ENCODE data around the gene CCDC9. TPM values are rescaled to one million over a fixed set of nuclear protein-coding genes. Genes with fewer than 3 reads are reported as not detected.

Gene CCDC9
- total and polyA plus RNA-seq, 2 of the 13 experiments (the other 11 are each of a cell fraction or from before 2014, with no cell fraction given), result 2.9 to 6.3 TPM

GRCh38 chr19:47247308-47247990 lies 8.9 kb upstream of the CCDC9 start (continued):
- TF ChIP-seq ZNF503 (CRISPR knock-in tag; IDR thresholded peaks at IDR 0.05) (no peak), SALL1 (CRISPR knock-in tag; IDR thresholded peaks at IDR 0.05) (peak; percentile 25; the same call in 1 of the 2 replicates), ZNF790 (CRISPR knock-in tag; IDR thresholded peaks at IDR 0.05; ENCODE audit: borderline replicate concordance) (no peak), ZNF3 (CRISPR knock-in tag; IDR thresholded peaks at IDR 0.05) (peak; percentile 100), RNF219 (CRISPR knock-in tag; IDR thresholded peaks at IDR 0.05) (no peak), KDM1A (CRISPR knock-in tag; IDR thresholded peaks at IDR 0.05) (peak; percentile 20; the same call in 1 of the 2 replicates), ZNF460 (CRISPR knock-in tag; IDR thresholded peaks at IDR 0.05; ENCODE audit: borderline replicate concordance) (0 out of 2 replicates have a peak, but pooled peaks have one; percentile 14), BORCS8-MEF2B (CRISPR knock-in tag; IDR thresholded peaks at IDR 0.05) (no peak), RERE (CRISPR knock-in tag; IDR thresholded peaks at IDR 0.05; ENCODE audit: low read depth) (no peak), SSRP1 (CRISPR knock-in tag; IDR thresholded peaks at IDR 0.05) (no peak), ZNF678 (CRISPR knock-in tag; IDR thresholded peaks at IDR 0.05) (no peak), STAG1 (CRISPR knock-in tag; IDR thresholded peaks at IDR 0.05) (peak; percentile 62), ATF7 (IDR thresholded peaks at IDR 0.05) (no peak), ATF7 (CRISPR knock-in tag; IDR thresholded peaks at IDR 0.05) (no peak), NCOA5 (CRISPR knock-in tag; IDR thresholded peaks at IDR 0.05) (no peak), RAD21 (CRISPR knock-in tag; IDR thresholded peaks at IDR 0.05) (peak; percentile 55)
- TF ChIP-seq, protein P1, sequence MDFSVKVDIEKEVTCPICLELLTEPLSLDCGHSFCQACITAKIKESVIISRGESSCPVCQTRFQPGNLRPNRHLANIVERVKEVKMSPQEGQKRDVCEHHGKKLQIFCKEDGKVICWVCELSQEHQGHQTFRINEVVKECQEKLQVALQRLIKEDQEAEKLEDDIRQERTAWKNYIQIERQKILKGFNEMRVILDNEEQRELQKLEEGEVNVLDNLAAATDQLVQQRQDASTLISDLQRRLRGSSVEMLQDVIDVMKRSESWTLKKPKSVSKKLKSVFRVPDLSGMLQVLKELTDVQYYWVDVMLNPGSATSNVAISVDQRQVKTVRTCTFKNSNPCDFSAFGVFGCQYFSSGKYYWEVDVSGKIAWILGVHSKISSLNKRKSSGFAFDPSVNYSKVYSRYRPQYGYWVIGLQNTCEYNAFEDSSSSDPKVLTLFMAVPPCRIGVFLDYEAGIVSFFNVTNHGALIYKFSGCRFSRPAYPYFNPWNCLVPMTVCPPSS (IDR thresholded peaks at IDR 0.05), result no peak
- TF ChIP-seq, protein P2, sequence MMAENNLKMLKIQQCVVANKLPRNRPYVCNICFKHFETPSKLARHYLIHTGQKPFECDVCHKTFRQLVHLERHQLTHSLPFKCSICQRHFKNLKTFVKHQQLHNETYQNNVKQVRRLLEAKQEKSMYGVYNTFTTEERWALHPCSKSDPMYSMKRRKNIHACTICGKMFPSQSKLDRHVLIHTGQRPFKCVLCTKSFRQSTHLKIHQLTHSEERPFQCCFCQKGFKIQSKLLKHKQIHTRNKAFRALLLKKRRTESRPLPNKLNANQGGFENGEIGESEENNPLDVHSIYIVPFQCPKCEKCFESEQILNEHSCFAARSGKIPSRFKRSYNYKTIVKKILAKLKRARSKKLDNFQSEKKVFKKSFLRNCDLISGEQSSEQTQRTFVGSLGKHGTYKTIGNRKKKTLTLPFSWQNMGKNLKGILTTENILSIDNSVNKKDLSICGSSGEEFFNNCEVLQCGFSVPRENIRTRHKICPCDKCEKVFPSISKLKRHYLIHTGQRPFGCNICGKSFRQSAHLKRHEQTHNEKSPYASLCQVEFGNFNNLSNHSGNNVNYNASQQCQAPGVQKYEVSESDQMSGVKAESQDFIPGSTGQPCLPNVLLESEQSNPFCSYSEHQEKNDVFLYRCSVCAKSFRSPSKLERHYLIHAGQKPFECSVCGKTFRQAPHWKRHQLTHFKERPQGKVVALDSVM (CRISPR knock-in tag; IDR thresholded peaks at IDR 0.05), result peak; percentile 69
